Right ventricle myocardium superior (tissue), 1 donor: ENCODE data around the gene TIAM2. TPM values are rescaled to one million over a fixed set of nuclear protein-coding genes. Genes with fewer than 3 reads are reported as not detected.
"Not testable (repeated sequence)": the region's sequence is repeated elsewhere in the genome, so short reads cannot be mapped to it uniquely, and the experiment has no call there.

Experiments used
- ATAC-seq: fragments of 200-7000 bp; cut with Tn5 transposase; one replicate; pipeline ENCODE4 v1.9.1; 2020; ENCODE audit warnings: mild to moderate bottlenecking; ENCODE audit not compliant: poor library complexity
- DNase-seq: peaks from one replicate; pipeline ENCODE4 v3.0.0-alpha.2; 2020
- intact Hi-C: fragments of 100-400 bp; cut with DNase I; formaldehyde crosslinking; loops from one replicate; pipeline ENCODE4 v1.11.2; 2022
- total RNA-seq: library from RNA; stranded (reverse); fragmentation: NEBNext Ultra II Directional; extraction: Animal tissue kit (Norgen Biotek cat#: 25700); gene quantifications from one replicate; pipeline ENCODE4 v1.2.1, GENCODE V29; 2021
- donor health status: DM: no; HTN: yes; CAD: no; lungs with severe emphysema.

TIAM2 gene
- total RNA-seq, 1 donor from 2014 or later = 8.4 TPM

- ATAC-seq (no peak), DNase-seq (no peak)
- intact Hi-C loops = no loop called here
Observed at GRCh38 chr6:155195903-155196302, 200.8 kb downstream of the TIAM2 start.

GRCh38 chr6:155196911-155197310 is 201.8 kb downstream of the TIAM2 start:
- intact Hi-C loops = no loop called here
- DNase-seq (no peak), ATAC-seq (no peak)

DNA sequence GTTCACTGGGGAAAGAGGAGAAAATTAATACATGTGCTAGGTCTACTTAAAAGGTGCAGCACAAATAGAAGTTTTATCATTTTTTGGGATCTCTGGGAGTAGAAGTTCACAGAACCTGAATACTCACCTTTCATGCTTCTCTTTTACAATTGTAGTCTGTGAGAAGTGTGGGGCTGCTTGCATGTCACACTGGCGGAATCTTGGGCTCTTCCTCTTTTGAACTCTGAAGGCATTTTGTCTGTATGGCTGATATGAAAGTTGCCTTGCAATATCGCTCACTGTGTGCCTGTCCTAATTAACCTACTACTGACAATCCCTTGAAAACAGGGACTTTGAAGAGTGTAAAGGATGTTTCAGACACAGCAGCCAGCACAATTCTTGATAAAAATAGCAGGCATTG is 202.8 kb downstream of the TIAM2 start:
- ATAC-seq (no peak), DNase-seq (no peak)
- intact Hi-C loops = no loop called here

GRCh38 chr6:155200012-155200411 is 204.9 kb downstream of the TIAM2 start:
- intact Hi-C loops = no loop called here
- ATAC-seq = no peak
- DNase-seq = no peak

DNA sequence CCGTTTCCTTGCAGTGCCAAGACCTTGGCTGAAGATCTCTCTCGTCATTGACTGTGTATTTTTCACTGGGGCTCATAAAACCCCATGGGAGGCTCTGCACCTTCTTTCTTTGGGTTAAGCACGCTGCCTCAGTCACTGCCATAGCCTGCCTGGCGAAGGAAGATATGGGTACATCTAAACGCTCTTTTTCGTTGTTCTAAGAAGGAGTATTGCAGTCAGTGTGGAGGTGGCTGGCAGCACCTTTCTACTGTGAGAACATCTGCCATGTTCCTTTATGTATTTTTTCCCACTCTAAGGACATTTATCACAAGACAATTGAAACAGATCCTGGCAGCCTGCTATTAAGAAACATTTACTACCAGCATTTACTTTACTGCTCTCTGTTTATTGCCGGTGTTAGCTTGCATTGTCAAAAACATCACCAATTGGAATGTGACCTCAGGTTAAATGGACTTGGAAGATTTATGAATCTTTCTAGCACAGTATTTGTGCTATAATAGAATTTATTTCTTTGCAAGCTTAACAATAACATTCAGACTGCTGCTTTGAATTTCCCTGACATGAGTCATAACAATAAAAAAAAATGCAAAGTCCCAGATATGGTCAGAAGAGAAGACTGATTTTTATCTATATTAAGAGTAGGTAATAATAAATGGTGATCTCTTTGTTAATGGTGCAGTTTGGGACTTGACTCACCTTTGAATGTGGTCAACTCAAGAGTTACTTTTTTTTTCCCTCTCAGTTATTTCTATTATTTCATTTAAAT is 206.5 kb downstream of the TIAM2 start:
- intact Hi-C loops = no loop called here
- DNase-seq = no peak
- no peak for ATAC-seq

DNA sequence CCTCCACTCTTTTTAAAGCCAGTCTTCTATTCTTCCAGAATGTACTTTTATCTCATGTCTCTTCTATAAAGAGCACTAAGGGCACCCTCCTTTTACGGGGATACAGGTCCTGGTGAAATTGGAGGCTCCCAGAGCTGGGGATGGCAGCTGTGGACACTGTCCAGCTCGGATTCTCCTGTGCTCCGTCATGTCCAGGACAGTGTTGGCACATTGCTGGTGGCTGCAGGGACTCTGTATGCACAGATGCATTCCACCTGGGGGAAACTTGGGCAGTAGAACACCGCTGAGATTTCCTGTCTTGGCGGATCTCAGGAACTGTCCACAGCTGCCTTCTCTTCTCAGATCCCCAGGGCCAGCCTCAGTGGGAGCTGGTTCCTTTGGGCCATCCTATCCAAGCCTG is 212.1 kb downstream of the TIAM2 start:
- ATAC-seq (no peak), DNase-seq (no peak)
- intact Hi-C loops = no loop called here

DNA sequence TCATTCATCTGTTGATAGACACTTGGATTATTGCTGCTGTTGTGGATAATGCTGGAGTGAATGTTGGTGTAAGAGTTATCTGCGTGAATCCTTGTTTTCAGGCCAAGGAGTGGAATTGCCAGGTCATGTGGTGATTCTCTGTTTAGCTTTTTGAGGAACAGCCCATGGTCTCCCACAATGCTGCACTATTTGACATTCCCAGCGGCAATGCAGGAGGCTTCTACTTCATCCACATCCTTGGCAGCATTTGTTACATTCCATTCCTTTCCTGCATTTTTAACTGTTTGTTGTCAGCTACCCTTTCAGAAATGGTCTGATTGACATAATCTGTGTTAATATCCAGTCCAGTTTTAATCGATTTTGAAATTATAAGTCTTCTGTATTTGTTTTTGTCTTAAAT is 217.0 kb downstream of the TIAM2 start:
- ATAC-seq (no peak), DNase-seq (no peak)
- intact Hi-C loops = no loop called here

GRCh38 chr6:155212616-155213380 is 217.7 kb downstream of the TIAM2 start:
- intact Hi-C loops = no loop called here
- DNase-seq = no peak
- ATAC-seq = no peak

- ATAC-seq (no peak), DNase-seq (no peak)
- intact Hi-C loops = no loop called here
Observed at GRCh38 chr6:155213611-155214372, 218.7 kb downstream of the TIAM2 start.

GRCh38 chr6:155215906-155216305 is 220.8 kb downstream of the TIAM2 start:
- intact Hi-C loops = no loop called here
- DNase-seq = no peak
- no peak for ATAC-seq

DNA sequence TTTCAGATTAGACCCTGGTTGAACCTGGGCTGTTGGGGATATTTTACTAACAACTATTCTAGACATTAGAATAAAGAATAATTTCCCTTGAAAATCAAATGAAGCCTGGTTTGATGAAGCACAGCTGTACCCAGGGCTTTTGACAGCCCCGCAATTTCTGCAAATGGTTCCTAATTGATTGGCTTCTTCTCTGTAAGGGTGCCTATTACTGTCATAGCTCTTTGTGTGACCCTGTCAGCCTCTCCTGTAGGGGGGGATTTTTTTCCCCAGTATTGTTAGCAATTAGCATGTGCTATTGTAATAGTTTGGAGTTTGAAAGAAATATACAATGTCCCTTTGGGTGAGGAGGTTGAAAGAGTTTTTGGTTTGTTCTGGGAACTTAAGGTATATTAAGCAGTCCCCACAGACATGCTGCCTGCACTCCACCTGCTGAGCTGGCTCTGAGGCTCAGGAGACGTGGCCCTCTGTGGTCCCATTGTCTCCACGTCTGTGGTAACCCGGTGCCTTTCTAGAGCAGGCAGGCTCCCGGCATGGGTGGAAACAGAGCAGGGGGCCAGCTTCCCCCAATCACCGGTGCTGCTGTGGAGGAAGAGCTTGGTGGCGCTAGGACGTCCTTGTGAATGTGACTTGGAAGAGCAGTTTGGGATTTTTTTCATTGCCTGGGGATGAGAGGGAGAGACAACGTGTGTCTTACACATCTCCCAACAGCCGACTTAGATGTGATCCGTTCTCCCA is 221.4 kb downstream of the TIAM2 start:
- intact Hi-C loops = no loop called here
- ATAC-seq (no peak), DNase-seq (no peak)

DNA sequence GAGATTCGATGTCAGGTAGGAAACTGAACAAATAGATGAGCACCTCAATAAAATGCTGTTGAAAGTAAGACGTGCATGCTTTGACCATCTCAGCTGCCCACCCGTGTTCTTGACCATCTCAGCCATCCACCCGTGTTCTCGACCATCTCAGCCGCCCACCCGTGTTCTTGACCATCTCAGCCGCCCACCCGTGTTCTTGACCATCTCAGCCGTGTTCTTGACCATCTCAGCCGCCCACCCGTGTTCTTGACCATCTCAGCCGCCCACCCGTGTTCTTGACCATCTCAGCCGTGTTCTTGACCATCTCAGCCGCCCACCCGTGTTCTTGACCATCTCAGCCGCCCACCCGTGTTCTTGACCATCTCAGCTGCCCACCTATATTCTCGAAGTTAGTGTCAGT is 223.6 kb downstream of the TIAM2 start:
- DNase-seq, intact Hi-C loops, ATAC-seq: not testable (repeated sequence)

DNA sequence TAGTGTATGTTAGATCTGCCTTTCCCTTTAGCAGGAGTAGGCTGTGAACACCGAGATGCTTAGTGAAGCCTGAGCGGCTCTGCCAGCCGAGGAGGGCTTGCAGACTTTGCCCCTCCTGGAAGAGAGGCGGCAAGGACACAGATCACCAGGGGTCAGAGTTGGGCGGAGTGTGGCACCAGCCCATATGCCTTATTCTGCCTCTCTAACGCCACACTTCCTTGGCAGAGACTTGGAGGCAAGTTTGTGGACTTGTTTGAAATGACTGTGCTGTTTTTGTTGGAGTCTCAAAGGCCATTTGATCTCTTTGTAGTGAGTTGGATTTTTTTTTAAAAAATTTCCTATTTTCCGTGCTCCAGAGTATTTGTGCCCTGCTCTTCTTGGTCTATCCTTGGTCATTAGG is 224.2 kb downstream of the TIAM2 start:
- DNase-seq = no peak
- intact Hi-C loops = no loop called here
- ATAC-seq = no peak

DNA sequence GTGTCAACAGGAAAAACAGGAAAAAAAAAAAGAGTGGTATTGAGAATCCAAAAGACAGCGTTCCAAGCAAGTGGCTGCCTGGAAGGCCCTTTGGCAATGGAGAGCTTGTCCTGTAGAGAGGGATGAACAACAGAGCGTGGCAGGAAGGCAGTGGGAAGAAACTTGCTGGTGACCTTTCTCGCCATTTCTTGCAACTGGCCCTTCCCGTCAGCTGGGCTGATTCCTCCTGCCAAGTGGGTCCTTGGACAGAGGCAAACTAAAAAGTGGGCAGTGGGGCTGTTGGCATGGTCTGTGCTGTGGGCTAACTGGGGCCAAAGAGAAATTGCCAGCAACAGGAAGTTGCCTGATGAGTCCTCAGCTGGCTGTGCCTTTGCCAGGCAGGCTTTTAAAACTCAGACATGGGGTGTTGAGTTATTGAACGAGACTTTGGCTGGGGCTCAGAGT is 224.8 kb downstream of the TIAM2 start:
- ATAC-seq = peak; percentile 73
- intact Hi-C loops = no loop called here
- no peak for DNase-seq

- DNase-seq = no peak
- intact Hi-C loops = no loop called here
Observed at GRCh38 chr6:155221086-155221485, 226.0 kb downstream of the TIAM2 start.

GRCh38 chr6:155222506-155222905 is 227.4 kb downstream of the TIAM2 start:
- ATAC-seq (no peak), DNase-seq (no peak)
- intact Hi-C loops = no loop called here

More at GRCh38 chr6:155221086-155221485, 226.0 kb downstream of the TIAM2 start:
- no peak for ATAC-seq

DNA sequence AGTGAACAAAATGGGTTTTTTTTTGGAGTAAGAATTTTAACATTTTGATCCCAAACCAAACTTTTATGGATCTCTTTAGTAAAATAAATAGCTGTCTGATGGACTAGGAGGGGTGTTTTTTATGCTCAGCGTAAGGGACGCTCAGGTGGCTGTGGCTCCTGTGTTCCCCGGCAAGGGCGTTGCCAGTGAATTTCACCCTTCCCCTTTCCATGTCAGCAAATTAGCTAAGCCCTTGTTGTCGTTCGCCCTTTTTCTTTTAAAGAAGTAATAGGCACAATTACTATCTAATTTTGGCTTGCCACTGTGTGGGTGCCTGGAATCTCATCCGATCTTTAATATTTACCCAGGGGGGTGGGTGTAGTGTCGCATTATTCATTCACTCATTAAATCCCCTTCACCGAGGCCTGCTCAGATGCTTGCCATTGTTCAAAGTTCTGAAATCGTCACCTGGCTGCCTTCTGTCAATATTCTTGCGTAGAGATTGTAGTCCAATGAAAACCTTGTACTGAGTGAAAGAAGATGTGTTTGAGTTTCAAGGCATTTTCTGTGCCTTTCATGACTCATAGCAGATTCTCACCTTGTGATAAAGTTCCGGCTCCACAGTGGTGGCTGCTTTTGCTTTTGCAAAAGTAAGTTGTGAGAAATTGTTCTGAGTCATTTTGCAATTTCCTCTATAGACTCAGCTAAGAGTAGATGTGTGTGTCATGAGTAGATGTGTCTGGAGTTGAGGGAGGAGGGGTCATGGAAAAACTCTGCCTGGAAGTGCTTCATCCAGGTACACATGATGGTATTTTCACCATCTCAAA is 228.7 kb downstream of the TIAM2 start:
- intact Hi-C loops = no loop called here
- DNase-seq (no peak), ATAC-seq (no peak)

DNA sequence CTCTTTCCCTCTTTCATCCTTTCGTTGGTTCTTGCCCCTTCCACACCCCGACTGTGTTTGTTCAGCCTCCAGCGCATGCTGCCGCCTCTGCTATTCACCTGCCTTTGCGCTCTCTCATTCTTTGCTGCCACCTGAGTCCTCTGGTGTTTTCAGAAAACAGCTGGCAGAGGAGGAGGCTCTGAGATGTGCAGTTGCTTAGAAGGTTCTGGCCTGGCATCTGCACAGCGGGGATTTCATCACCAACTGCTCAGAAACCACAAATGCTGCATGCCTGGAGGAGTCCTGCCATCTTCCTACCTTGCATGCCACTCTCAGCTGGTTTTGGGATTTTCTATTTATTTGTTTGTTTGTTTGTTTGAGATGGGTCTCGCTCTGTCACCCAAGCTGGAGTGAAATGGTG is 229.5 kb downstream of the TIAM2 start:
- ATAC-seq (no peak), DNase-seq (no peak)
- intact Hi-C loops = no loop called here
